HG03039 (cell line): ENCODE results near the gene ZBTB17.
"Not testable (repeated sequence)": the region's sequence is repeated elsewhere in the genome, so short reads cannot be mapped to it uniquely, and the experiment has no call there.

Experiments used
- ATAC-seq: cut with Tn5 transposase; IDR thresholded peaks from one replicate; pipeline ENCODE4 v1.9.1; 2021; ENCODE audit warnings: mild to moderate bottlenecking, moderate library complexity; ENCODE audit not compliant: unreplicated experiment

The ZBTB17 gene

DNA sequence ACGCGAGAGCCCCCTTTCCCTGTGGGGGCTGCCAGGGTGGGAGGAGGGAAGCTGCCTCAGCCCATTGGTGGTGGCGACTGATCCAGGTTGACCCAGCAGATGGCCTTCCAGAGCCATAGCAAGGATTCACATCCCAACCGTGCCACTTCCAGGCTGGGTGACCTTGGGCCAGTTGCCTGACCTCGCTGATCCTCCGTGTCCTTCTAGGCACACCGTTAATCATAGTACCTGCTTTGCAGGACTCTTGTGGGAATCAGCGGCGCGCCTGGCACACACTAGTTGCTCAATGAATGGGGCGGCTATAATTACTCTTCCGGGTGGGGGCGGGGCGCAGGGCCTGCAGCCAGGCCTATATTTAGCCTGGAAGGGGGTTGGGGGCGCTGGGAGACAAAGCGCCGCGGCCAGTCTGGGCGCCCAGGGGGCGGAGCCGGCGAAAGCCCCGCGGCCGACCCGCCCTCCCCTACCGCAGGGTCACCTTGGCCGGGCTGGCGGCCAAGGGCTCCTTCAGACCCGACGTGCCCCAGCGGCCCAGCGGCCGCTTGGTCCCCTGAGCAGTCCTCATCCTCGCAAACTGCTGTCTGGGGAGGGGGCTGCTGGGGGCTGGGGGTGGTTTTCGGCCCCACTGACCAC lies 36.8 kb upstream of the ZBTB17 start:
- ATAC-seq, result no peak

DNA sequence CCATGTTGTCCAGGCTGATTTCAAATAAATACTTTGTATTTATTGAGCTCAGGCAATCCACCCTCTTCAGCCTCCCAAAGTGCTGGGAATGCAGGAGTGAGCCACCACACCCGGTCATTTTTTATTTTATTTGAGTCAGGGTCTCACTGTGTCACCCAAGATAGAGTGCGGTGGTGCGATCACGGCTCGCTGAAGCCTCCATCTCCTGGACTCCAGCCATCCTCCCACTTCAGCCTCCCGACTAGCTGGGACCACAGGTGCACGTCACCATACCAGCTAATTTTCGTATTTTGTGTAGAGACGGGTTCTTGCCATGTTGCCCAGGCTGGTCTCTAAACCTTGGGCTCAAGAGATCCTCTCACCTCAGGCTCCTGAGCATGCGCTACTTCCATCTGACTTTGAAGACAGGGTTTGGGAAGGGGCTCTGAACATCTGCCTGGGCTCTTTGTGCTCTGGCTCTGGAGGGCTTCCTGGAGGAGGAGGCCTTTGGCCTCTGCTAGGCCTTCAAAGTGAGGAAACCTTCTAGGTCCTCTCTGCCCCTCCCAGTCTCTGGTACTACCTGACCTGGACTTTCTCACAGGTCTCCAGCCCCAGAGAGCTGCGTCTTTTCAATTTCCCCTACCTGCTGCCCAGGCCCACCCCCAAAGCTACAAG lies 36.2 kb upstream of the ZBTB17 start:
- ATAC-seq, result no peak

DNA sequence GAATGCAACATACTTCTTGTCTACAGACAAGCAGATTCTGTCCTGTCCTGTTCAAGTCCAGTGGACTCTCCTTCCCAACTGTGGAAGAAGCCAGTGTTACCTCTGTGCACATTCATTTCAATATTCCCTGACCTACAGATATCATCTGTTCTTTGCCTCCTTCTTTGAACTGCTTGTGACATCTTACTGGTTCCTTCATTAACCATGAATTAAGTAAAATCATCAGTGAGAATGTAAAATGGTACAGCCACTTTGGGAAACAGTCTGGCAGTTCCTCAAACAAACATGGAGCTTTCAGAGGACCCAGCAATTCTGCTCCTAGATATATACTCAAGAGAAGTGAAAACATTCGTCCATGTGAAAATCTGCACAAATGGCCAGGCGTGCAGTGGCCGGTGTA lies 34.9 kb upstream of the ZBTB17 start:
- no peak for ATAC-seq

DNA sequence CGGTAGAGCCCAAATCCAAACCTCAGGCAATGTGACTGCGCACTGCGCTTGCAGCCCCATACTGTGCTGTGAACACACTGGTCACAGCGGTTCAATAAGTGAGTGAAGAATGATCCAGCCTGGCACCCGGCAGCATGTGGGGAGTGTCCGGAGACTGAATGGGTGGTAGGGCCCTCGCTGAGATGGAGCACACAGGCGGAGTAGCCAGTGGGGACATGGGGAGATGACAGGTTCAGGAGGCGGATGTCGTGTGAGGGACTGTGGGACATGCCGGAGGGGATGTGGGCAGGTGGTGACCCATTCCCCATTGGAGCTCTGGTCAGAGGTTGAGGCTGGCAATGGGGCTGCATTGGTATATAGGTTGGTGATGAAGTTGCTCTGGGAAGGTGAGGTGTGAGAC lies 33.8 kb upstream of the ZBTB17 start:
- ATAC-seq, result no peak

DNA sequence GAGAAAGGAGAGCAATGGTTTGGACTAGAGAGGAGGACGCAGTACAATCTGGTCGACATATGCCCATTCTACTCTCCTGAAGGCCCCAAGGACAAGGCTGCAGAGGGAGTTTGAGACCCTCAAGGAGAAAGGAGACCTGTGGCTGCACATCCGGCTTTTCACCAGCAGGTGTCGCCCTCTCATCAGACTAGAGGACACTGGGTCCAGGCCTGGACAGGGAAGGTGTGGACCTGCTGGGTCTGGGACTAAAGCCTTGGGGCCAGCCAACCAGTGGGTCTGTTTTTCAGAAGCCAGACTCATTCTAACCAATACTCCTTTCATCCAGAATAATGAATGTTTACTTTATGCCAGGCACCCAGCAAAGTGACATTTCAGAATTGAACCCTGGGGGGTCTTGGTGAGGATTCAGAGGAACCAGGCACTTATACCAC lies 33.1 kb upstream of the ZBTB17 start:
- no peak for ATAC-seq

DNA sequence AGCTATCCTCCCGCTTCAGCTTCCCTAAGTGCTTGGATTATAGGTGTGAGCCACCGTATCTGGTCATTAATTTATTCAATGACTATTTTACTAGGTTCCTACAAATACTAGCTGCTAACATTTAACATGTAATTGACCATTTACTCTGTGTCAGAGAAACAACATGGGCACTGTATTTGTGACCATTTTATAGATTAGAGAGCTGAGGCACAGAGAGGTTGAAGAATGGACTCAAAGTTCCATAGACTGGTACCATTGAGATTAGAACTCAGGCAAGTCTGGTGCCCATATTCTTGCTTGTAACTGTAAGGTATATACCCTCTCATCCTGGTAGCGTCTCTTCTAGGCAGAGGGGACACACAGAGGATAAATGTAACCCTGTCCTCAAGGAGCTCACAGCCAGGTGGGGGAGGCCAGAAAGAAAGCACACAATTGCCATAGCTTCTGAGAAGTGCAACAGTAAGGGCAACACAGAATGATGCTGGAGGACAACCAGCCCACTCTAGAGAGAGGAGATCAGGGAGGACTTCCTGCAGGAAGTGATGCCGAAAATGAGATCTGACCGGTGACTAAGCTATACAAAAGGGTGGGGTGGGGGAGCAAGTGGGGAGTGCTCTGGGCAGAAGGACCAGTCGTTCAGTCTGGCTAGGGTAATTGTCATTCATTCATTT lies 31.9 kb upstream of the ZBTB17 start:
- no peak for ATAC-seq

DNA sequence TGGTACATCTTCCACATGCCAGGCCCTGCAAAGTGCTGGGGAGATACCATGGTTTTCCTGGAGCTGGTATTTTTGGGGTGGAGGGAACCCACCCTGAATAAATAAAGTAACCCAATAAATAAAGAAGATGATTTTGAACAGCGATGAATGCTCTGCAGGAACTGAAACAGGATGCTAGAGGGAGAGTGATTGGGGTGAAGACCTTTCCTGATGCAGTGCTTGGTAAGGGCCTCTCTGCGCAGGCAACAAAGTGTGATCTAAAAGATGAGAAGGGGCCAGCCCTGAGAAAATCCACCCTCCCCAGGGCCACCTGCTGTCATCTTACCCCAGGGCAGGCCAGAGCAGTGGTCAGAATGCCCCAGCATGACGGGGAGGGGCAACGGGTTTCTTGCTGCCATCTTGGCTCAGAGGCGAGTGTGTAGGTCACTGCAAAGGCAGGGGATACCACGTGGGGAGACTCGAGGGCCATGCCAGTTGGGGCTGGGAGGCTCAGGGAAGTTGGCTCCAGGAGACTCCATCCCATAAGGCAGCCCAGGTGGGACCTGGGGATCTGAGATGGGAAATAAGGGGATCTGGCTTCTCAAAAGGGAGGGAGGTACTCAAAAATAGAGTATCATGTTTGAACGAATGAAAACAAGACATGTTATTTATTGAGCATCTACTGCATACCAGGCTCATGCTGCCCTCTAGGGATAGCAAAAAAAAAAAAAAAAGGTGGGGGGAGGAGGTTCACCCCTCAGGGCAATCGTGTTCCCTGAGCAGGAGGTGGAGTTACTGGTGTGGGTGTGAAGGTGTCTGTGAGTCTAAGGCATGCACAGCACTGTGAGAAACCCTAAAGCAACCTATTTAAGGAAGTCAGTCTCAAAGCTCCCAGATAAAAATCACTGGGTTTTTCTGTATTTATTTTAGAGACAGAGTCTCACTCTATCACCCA lies 30.9 kb upstream of the ZBTB17 start:
- ATAC-seq, result no peak

DNA sequence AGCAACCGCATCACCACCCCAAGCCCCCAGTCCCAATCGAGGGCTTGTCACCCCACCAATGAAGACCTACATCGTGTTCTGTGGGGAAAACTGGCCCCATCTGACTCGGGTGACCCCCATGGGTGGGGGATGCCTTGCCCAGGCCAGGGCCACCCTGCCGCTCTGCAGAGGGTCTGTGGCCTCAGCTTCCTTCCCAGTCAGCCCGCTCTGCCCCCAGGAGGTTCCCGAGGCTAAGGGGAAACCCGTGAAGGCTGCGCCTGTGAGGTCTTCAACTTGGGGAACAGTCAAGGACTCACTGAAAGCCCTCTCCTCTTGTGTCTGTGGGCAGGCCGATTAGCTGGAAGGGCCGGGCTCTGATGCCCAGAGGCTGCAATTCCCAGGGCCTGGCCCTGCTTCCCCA lies 30.1 kb upstream of the ZBTB17 start:
- ATAC-seq, result no peak

DNA sequence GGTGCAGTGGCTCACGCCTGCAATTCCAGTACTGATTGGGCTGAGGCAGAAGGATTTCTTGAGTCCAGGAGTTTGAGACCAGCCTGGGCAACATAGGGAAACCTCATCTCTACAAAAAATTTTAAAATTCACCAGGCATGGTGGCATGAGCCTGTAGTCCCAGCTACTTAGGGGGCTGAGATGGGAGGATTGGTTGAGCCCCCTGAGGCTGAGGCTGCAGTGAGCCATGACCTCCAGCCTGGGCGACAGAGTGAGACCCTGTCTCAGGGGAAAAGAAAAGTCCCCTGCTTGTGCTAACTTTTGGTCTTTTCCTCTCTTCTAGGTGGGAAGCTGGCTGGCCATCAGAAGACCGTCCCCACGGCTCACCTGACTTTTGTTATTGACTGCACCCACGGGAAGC lies 29.7 kb upstream of the ZBTB17 start:
- ATAC-seq, result no peak

DNA sequence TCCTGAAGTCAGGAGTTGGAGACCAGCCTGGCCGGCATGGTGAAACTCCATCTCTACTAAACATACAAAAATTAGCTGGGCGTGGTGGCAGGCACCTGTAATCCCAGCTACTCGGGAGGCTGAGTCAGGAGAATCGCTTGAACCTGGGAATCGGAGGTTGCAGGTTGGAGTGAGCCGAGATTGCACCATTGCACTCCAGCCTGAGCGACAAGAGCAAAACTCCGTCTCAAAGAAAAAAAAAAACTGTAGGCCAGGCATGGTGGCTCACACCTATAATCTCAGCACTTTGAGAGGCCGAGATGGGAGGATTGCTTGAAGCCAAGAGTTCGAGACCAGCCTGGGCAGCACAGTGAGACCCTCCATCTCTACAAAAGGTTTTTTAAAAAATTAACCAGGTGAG lies 25.4 kb upstream of the ZBTB17 start:
- not testable (repeated sequence) for ATAC-seq

DNA sequence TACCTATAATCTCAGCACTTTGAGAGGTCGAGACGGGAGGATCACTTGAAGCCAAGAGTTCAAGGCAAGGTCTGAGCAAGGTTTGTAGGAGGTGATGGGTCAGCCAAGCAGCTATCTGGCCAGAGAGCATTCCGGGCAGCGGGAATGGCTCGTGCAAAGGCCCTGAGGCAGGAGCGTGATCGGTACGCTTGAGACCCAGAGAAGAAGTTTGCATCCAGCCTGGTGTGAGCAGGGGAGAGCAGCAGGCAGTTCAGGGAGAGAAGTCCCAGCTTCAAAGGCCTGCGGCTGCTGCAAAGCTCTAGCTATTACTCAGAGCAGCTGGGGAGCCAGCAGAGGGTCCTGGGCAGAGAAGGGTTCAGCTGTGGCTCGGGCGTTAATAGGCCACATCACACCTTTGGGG lies 23.0 kb upstream of the ZBTB17 start:
- ATAC-seq, result no peak

DNA sequence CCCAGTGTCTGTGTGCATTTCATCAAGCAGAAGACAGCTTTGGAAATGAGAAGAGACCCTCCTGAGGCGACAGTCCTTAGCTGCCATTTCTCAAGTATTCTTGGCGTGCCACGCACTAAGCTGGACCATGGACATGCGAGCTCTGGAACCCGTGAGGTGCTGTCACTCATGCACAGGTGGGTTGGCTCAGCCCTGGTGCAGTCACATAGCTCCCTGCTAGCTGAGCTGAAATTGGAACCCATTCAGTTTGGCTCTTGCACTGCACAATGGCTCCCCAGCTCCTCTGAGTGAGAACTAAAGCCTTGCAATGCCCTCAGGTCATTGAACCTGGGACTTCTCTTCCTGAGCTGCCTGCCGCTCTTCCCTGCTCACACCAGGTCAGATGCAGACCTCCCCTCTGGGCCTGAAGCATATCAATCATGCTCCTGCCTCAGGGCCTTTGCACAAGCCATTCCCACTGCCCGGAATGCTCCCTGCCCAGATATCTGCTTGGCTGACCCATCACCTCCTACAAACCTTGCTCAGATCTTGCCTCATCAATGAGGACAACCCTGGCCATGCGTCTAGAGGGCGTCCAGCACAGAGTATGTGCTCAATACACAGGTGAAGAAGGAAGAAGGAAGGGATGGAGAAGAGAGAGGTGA lies 21.9 kb upstream of the ZBTB17 start:
- no peak for ATAC-seq

DNA sequence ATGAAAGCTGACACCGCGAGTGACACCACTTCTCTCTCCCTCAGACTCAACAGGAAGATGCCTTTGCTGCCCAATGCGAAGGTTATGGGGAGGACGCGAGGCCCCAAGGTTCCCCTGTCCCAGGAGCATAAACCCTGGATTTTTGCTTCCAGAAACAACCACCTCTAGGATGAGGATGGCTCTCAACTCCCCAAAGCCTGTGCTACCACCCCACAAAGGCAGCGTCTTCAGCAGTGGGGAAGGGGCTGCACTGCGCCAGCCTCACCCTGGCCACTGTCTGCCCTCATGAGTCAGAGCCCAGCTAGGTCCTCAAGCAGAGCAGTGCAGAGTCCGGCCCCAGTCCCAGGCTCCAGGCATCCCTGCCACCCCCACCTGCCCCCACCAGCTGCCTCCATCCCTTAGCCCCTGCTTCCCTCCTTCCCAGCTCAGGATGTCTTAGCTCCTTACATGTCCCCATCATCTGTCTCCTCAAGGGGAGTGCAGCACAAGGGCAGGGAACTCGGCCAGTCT lies 21.2 kb upstream of the ZBTB17 start:
- no peak for ATAC-seq

DNA sequence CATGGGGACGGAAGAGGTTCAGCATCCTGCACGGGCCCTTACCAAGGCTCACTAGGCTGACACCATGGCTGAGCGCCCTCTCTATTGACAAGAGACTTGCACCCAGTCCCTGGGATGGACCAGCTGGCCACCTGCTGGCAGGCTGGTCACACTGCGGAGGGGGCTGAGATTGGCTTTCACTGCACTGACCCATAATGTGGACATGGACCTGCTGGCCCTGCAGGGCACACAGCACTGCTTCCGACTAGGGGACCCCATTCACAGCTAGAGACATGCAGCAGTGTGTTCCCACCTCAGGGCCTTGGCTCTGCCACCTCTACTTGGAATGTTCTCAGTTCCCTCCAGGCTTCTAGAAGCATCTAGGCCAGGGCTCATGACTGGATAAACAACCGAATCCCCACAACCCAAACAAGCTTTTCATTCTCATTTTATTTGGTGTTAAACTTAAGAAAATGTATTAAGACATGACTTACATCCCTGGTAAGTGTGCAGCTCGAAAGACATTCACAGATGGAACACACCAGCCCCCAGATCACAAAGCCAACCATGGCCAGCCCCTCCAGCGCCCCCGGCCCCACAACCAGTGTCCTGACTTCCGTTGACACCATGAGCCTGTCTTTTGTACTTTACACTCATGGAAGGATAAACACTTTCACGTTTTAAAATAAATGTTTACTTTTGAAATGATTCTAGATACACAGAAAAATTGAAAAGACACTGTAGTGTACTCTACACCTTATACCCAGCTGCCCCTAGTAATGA lies 18.9 kb upstream of the ZBTB17 start:
- ATAC-seq, result no peak

DNA sequence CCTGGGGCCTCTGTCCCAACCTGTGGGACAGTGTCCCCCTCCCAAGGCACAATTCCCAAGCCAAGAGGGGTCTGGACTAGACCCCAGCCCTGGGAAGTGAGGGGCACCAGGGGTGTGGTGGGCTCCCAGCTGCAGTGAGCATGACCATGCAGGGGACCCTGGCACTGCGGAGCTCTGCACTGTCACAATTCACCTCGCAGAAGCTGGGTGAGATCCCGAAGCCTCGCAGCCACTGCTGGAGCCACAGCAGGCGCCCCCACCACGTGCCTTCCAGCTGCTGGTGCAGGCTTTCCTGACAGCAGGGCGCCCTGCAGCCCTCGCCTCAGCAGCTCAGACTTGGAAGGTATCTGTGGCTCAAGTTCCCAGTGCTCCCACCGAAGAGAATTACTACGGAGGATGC lies 18.2 kb upstream of the ZBTB17 start:
- ATAC-seq, result no peak

DNA sequence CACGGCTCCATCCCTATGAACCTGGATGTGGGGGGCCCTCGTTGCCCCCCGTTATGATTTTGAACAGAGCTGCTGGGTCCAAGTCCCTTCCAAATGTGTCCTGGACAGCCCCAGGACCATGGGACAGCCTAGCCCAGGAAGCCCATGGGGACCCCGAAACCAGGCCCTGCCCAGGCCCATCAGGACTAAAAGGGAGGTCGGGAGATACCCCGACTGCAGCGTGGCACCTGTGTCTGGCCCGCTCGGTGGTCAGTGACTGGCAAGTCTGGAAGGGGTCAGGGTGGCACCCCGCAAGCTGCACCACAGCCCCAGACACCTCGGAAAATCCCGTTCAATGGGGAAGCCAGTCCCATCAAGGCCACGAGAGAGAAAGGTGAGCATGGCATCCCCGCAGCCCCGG lies 17.8 kb upstream of the ZBTB17 start:
- no peak for ATAC-seq

DNA sequence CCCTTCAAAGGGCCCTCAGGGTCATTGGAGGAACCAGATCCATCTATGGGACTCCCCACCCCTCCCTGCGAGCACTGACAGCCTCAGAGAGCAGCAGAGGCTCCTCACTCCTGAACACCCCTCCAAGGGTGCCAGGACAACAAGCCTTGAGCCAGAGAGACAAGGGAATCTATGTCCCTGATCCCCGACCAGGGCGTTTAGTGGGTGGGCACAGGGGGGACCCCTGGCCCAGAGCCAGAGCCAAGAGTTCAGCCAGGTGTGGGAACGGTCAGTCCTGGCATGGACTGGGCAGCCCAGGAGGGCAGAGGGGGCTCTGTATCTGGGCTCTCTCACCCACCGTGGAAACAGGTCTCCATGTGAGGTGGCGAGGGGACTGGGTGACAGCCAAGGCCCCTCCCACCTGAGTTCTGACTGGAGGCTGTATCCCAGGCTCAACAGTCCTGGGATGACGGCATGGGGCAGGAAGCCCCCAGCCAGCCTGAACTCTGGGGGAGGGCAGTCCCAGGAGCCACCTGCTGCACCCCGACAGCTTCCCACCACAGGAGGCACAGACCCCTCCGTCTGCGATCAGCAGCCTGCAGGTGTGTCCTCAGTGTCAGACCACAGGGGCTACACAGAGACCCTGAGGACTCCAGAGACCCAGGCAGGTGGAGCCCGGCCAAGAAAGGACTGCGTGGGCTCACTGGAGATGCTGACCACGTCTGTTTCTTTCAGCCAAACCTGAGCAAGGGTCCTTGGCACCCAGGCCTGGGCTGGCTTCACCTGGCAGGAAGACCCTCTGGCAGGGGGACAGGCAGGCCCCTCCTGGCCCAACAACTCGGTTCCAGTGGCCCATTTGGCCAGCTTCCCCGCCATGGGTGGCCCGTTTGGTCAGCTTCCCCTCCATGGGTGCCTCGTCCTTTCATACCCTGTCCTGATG lies 16.9 kb upstream of the ZBTB17 start:
- ATAC-seq, result no peak

DNA sequence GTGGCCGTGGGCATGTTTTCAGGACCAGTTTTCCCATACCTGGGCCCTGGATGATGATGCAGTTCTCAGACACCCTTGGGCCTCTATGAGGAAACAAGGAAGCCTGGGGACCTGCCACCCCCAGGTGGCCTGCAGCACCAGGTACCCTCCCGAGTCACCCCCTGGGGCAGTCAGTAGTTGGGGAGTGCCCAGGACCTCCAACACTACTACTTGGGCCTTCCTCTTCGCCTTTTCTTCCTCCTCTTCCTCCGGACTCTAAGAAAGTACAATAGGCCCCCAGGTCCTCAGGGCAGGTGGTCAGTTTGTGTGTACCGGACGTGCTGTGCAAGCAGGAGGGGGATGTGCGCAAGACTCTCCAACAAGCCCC lies 16.3 kb upstream of the ZBTB17 start:
- no peak for ATAC-seq
